Cortex of kidney (tissue), 1 donor: Measurements from ENCODE around the gene TMSB15C.
"Not testable (repeated sequence)": the region's sequence is repeated elsewhere in the genome, so short reads cannot be mapped to it uniquely, and the experiment has no call there.

ENCODE experiments used
- DNase-seq: peaks from one replicate; lab custom pipeline; 2025; lab: John Stamatoyannopoulos, UW

The TMSB15C gene

DNA sequence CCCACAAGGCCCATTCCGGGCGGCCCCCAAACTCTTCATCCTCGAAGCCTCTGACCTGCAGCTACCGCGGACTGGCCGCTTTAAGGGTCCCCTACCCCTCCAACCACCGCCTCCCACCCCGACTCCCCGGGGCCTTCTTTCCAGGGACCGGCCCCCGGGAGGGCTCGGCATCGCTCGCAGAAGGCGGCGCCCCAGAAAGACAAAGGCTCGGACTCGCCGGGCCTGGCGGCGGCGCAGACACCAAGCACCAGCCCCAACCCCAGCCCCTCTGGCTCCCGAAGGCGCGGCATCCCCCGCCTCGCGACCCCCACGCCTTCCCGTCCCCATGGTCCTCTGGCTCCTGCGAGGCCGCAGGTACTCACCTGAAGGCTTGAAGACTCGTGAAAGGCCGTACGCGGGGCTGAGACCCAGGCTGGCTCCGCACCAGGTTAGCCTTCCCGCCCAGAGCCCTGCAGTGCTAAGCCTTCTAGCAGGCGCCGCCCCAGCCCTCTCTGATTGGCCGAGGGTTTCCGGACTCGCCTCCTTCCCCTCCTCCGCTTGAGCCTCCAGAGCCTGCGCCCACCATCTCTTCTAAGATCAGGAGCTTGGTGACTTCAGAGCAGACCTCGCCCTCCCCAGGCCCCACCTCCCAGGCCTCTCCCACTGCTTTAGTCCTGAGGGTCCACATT is at the start of gene TMSB15C:
TSS of gene TMSB15C (minus strand) at position 459 of the 668 bp plus-strand sequence.
- not testable (repeated sequence) for DNase-seq

DNA sequence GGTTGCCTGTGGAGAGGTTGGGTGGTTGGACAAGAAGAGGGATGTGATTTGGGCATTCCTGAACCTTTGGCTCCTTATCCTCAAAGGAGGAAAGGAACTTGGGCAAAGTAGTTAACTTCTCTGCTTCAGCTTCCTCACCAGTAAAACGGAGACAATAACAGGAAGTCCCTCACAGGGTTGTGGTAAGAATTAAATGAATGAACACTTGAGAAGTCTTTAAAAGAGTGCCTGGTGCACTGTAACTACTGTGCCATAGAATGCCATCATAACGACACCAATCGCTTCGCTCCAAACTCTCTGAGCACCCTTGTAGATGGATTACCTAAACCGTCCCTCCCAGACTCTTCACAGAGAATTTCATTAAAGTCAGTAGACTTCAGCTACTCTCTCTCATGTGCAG is 46.8 kb upstream of the TMSB15C start:
- no peak for DNase-seq

DNA sequence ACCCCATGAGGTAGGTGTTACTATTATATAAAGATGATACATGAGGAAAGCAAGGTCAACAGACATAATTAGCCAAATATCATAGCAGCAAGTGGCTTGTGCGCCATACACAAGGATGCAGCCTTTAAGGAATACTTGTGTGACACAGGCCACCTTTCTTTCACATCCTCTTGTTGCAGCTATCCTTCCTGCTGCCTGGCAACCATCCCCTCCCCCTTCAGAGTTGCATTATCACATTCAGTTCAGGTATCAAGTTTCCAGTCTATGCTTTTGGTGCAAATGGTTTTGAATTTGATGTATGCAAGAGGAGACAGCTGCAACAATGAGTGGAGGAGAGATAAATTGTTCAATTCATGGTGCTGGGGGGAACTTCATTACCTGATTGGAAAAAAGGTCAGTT is 42.7 kb upstream of the TMSB15C start:
- no peak for DNase-seq

DNA sequence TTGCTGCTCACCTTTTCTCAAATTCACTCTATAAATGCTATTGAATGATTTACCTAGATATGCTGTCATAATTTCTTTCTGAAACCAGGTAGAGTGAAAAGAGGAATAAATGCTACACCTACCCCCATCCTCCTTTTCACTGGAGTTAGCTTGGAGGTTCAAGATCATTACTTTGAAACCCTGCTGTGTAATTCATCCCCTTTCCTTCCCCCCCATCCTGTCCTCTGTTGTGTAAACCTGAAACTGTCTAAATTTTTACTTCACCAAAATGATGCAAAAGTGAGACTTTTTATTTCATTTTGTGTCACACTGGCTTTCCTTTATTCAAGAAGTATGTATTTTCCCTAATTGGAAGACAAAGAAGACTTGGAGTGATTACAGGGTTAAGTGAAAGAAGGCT is 41.7 kb upstream of the TMSB15C start:
- no peak for DNase-seq

DNA sequence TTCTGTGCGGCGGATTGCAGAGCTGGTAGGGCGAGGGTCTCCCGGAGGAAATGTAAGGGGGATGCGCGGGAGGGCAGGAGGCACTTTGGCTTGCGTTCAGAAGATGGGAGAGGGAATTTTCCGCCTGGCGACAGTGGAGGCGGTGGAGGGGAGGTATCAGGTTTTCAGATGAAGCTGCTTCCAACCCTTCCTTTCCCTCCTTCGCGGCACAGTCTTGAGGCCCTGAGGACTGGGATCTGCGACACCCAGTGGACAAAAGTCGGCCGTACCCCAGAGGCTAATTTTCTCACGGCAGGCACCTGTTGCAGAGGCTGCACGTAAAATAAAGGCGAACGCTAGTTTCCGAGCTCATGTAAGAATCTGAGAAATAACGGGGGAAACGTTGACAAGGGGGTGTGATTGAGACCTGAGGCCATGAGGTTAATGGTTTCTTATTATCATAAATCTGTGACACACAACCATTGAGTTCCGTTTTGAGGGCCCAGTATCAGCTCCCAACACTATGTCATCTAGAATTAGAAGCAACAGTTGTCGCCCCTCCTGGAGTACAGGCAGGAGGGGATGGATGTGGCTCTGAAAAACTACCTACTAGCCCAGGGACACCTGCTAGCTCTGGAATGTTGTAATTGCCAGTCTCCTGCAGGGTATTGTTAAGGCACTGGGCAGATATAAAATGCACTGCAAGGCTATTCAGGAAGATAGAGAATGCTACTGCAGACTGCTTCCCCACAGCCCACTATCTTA is 37.4 kb upstream of the TMSB15C start:
- no peak for DNase-seq

DNA sequence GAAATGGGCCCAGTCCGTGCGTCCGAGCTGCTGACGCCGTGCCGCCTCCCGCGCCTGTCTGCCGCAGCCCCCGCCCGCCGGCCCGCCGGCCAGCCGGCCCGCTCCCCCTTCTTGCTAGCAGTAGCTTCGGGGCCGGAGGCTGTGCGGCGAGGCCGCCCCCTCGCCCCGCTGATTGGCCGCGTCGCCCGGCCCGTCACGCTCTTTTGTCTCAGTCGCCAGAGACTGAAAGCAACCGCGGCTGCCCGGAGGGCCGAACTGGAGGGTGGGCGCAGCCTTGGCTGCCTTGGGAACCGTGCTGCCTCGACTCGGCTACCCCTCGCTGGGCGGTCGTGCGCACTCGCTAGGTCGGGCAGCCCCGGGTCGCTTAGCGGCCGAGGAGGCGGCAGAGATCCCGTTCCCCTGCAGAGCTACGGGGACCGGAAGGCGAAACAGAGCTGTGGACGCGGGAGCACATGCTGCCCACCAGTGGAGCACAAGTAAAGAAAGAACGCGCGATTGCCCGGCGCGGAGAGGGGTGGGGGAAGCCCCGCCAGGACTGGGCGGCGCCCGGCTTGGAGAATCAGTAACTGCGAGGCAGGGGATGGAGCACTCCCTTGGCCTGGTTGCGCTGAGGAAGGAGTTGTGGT is 36.4 kb upstream of the TMSB15C start, which contains the start of gene ZCCHC18:
TSS of gene ZCCHC18 (plus strand) at position 198 of the 626 bp plus-strand sequence. CDS start 1,589 bp downstream, outside the sequence.
- DNase-seq: peak; percentile 2

DNA sequence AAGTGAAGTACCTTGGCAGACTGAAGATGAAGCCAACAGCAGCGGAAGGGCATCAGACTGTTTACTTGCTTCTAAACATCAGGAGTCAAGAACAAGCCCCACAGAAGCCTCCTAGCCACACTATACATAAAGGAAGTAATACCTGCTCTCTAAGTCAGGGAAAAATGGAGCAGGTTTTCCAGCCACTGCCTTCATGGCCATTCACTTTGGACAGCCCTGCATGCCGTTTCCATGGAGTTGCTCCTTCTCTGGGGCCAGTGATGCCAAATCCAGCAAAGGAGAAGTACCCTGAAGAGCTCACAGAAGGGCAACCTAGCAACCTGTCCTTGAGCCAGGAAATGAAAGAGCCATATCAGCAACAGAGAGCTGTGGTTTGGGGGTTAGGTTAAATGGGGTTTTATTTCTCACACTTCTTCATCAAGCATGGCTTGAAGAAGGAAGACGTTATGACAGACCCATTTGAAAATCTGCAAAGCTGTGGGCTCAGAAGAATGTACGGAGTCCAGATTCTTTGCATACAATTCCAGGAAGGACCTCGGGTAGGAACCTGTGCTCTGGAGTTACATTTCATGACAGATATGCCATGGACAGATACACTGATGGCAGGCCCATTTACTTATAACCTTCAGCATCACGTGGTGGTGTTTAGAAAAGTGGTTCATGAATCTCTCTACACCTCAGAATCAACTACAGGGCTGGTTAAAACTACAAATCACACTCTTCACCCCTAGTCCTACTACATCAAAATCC is 34.6 kb upstream of the TMSB15C start:
- DNase-seq: not testable (repeated sequence)

DNA sequence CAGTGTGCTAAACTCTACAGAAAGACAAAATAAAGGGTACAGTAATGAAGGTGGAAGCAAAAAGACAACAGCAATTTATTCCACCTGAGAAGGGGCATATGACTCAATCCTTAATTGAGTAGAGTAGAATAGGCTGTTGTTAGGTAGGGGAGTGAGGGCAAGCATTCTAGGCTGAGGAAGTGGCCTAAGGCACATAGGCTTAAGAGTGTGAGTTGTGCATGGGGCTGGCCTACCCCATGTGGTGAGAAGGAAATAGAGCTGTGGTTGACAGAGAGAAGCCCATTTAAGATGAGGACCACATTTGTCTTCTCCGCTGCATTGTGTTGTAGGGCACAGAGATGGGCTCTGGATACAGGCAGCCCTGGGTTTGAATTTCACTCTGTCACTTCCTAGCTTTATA is 32.9 kb upstream of the TMSB15C start:
- no peak for DNase-seq

DNA sequence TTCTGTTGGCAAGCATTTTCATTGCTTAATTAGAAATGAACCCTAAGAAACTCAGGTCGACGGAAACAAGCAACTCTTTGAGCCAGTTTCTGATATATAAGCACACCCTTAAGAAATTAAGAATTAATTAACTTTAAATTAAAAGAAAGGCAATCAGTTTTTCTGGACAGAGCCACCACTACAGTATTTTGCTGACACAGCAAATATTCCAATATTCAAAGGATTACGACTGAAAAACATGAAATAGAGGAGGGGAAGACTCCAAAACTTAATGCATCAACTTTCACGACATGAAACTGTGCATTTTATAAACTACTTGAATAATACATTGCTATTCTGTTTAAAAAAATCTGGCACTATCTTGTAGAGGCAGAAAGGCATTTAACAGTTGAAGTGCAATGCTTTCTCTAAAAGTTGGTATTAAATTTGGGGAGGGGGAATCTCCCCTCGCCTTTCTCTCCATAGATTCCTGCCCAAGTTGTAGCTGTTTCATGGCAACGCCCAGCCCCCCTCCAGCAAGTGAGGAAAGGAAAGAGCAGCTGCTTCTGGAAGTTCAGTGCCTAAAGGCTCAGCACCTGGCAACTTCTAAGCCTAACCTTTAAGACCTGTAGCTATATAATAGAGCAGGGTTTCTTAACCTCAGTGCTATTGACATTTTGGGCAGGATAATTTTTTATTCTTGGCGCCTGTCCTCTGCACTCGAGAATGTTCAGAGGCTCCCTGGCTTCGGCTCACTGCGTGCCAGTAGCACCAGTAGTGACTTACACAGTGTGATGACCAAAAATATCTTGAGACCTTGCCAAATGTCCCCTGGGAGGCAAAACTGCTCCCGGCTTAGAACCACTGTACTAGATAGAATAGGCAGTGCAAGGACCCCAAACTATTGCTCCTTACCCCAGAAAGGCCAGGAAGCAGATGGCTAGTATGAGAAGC is 29.6 kb upstream of the TMSB15C start:
- no peak for DNase-seq

DNA sequence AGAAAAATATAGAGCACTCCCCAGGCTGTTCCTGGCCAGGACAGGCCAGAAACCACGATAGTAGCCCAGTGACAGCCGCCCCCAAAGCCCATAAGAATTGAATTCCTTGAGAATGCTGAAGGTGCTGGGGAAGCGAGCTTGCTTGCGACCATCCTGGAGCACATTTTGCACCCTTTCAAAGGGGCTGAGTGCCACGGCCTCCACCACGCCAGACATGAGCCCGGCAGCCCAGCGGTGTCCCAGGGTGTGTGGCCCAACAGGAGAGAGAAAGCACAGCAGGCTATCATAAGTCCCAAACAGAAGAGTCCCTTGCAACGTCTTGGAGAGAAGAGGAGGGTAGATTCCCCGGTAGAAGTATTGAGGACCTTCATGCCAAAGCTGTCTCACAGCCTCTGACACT is 28.6 kb upstream of the TMSB15C start:
- no peak for DNase-seq

DNA sequence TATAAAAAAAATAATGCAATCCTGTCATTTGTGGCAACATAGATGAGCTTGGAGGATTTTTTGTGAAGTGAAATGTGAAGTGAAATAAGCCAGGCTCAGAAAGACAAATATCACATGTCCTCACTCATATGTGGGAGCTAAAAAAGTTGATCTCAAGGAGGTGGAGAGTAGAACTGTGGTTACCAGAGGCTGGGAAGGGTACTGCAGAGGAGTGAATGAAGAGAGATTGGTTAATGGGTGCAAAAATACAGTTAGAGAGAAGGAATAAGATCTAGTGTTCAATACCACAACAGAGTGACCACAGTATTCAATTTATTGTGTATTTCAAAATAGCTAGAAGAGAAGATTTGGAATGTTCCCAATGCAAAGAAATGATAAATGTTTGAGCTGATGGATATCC is 22.9 kb upstream of the TMSB15C start:
- no peak for DNase-seq

DNA sequence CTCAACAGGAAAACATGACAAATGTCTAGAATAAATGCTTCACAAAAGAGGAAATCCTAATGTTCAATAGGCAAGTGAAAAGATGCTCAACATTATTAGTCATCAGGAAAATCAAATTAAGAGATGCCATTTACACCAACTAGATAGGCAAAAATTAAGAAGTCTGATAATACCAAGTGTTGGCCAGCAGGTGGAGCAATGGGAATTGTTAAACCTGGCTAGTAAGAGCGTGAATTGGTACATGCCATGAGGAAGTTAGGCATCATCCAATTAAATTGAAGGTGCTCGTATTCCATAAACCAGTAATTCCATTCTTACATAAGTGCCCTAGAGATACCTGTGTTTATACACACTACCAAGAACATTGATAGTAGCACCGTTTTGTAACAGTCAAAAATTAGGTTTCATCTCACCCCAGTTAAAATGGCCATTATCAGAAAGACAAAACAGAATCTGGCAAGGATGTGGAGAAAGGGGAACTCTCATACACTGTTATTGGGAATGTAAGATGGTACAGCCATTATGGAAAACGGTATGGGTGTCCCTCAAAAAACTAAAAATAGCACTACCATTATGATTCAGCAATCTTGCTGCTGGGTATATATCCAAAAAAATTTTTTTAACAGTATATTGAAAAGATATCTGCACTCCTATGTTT is 22.2 kb upstream of the TMSB15C start:
- no peak for DNase-seq

DNA sequence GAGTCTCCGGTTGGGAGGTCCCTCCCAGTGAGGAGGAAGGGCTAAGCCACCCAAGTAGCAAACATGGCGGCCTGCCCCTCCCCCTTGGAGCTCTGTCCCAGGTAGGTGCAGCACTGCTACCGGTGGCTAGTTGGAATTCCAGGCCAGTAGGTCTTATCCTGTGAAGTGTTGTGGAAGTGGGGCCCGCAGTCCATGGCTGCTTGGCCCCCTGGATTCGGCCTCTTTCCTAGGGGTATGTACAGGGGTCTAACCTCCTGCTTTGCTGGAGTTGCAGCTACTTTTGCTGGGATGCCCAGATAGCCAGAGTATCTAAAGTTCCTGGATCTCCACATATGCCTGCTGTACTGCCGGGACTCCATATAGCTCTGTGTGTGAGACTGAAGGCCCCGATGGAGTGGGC is 9.9 kb upstream of the TMSB15C start:
- DNase-seq: no peak

DNA sequence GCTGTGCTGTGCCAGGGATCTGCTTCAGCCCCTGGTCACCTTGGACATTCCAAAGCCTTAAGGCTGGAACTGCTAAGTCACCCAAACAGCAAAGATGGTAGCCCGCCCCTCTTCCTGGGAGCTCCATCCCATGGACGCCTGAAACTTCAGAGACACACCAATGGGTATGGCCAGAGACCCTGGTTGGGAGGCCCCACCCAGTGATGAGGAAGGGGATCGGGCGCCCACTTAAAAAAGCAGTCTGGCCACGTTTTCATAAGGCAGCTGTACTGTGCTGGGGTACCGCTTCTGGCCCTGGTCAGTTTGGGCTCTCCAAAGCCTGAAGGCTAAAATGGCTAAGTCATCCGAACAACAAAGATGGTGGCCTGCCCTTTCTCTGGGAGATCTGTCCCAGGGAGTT is 9.4 kb upstream of the TMSB15C start:
- no peak for DNase-seq

DNA sequence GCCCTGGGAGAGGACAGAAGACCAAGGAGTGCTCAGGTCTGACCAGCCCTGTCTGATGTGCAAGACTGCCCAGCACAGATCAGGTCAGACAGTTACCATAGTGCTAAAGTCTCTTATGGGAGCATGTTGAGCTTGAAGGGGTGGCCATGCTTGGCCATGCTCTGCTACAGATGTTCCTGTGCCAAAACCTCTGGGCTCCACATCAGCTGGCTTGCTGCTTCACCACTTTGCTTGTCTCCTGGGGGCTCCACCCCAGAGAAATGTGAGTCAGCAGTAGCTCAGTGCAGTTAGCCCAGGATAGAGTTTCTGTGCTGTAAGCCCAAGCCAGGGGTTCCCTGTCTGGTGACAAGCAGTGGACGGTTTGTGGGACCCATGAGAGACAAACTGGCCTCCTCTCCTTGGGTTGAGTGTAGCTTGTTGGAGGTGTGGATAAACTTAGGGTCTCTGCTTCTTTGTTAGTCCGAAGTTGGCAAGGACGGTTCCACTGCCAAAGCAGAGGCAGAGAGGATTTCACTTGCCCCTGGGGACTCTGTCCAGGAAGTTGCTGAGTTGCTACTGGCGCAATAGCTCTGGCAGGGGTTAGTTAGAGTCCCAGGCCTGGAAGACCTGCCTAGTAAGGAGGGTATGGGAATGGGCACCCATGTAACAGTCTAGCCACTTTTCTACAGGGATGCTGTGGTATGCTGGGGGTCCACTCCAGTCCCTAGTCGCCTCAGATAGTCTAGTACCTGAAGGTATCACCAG is 8.7 kb upstream of the TMSB15C start:
- no peak for DNase-seq

DNA sequence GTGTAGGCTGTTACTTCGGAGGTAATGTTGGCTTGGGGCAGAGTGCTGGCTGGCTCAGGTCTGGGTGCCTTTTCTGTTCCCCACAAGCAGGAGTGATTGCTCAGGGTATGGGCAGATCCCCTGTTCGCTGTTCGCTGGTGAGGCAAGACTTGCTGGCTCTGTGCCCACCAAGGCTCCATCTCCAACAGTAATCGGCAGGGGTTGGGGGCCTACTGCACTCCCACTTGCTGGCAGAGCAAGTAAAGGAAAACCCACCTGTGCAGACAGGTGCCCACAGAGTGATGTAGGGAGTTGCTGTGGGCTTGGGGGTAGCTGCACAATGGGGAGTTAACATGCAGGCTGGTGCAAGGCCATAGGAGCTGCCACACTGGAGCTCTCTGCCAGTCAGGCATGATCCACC is 8.0 kb upstream of the TMSB15C start:
- no peak for DNase-seq

DNA sequence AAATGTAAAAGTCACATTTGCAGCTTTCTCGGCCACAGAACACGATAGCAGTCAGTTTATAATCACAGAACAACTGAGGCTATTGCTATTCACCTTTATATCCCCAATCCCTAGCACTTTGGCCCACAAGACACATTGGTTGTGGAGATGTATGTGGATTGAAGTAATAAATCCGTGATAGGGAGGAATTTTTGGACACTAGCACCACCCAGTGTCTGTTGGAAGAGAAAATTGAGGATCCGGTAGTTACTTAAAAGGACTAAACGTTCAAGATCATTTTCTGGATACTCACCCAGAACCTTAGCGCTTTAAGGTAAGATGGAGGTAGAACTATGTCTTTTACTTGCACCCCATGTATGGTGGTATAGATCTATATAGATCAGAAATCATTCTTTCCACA is 1.8 kb upstream of the TMSB15C start:
- not testable (repeated sequence) for DNase-seq

DNA sequence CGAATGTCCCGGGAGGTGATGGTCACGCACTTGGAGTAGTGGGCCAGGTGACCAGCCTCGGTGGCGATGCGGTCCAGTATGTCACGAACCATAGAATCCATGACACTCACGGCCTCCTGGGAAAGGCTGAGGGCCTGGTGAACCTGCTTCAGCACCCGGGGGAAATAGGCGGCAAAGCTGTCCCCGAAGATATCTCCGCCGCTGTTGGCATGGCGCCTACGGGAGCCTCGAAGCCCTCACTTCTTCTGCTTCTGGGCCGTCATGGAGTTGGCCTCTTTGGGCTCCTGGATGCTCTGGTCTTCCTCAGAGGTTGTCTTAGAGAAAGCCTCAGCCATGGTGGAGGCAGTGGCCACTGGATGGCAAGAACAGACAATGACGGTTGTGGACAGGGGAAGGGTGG is 13.4 kb downstream of the TMSB15C start:
- DNase-seq: not testable (repeated sequence)

DNA sequence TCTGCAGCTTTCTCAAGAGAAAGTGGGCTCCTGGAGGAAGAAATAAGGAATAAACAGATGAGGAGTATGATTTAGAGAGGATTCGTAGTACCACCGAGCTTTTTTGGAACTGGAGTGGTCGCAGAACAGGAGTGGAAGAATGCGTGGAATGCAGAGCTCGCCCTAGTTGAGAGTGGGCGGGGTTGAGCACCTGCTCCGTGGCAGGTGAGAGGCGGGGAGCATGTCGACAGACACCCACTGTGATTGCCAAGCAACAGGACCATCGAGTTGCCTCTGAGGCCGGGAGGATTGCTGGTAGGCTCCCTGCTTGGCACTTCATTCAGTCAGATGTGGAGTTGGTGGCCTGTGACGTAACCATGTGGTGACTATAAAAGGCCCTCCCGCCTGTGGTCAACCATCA is 21.1 kb downstream of the TMSB15C start:
- DNase-seq: not testable (repeated sequence)

DNA sequence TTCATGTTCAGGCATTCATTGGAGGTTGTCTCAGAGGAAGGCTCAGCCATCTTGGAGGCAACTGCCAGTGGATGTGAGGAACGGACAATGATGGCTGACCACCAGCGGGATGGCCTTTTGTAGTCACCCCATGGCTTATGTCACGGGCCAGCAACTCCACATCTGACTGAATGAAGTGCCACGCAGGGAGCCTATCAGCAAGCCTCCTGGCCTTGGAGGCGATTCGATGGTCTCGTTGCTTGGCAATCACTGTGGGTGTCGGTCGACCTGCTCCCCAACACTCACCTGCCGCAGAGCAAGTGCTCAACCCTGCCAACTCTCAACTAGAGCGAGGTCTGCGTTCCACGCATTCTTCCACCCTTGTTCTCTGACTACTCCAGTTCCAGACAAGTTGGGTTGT is 28.9 kb downstream of the TMSB15C start:
- DNase-seq: no peak
